ENCODE measurements around the gene CDIPT.

CDIPT gene

GRCh38 chr16:29824589-29825144 is 38.4 kb downstream of the CDIPT start:
- no peak for DNase-seq

- DNase-seq: no peak
Observed at GRCh38 chr16:29821643-29822115, 41.3 kb downstream of the CDIPT start.

DNA sequence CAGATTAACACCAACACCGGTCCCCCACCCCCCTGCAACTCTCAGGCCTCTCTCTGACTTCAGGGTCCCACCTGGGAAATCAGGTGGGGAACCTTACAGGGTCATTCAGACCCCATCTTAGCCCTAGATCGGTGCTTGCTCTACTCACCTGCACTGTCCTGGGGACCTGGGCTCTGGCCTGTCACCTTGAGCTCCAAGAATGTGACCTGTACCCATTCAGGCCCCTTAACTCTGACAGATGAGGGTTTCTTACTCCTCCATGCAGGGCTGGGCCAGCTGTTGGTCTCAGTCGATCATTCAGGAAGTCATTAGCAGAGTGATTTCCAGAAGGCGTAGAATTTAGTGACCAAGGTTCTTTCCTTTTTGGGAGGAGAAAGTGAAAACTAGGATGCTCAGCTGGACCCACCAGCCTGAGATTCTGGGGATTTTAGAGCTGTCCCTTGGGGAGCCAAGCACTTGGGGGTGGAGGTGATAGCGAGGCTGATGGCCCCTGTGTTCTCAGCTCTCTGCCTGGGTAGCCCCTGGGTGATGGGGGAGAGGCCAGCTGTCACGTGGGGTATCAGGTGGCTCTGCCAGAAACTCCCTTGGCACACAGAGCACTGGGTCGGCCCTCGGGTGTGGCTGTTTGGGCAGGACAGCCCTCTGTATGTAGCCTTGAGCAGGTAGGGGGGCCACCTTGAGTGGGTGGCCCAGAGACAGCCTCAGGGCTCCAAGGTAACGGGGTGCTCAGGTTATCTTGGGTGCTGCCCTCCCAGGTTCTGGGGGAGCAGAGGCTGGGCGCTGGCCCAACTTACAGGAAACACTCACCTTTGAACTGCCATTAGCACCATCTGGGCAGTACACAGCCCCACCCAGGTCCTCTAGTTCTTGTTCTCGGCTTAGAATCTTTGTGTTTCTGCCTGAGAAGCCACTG is 42.0 kb downstream of the CDIPT start:
- DNase-seq: peak; percentile 42

- peak; percentile 36 for DNase-seq
Observed at GRCh38 chr16:29820271-29820701, 42.7 kb downstream of the CDIPT start, which contains the start of gene MVP. TSS of gene MVP (plus strand) at chr16:29820462. CDS start at chr16:29830550, 10,088 bp downstream.

DNA sequence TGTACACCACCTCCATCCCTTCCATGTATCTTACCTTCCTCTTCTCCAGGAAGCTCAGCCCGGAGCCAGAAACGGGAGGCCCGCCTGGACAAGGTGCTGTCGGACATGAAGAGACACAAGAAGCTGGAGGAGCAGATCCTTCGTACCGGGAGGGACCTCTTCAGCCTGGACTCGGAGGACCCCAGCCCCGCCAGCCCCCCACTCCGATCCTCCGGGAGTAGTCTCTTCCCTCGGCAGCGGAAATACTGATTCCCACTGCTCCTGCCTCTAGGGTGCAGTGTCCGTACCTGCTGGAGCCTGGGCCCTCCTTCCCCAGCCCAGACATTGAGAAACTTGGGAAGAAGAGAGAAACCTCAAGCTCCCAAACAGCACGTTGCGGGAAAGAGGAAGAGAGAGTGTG is 43.5 kb downstream of the CDIPT start:
- DNase-seq: no peak

DNA sequence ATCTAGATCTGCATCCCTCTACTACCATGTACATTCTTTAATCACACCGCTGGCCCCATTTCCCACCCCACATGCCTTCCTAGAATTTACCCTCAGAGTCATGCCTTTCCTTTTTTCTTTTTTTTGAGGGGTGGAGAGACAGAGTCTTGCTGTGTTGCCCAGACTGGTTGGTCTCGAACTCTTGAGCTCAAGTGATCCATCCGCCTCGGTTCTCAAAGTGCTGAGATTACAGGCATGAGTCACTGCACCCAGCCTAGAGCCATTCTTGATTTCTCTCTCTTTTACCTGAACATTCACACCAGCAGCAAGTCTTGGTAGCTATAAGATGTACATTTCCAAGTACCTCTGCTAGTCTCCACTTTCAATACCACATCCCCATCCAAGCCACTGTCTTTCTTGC is 44.9 kb downstream of the CDIPT start:
- no peak for DNase-seq

GRCh38 chr16:29816694-29817441 is 46.2 kb downstream of the CDIPT start:
- DNase-seq: peak; percentile 58

GRCh38 chr16:29815793-29816693 is 47.0 kb downstream of the CDIPT start, which contains the start of gene PAGR1:
TSS of gene PAGR1 (plus strand) at chr16:29816152. CDS start at chr16:29816526, 374 bp downstream.
- peak; percentile 97 for DNase-seq

GRCh38 chr16:29815032-29815721 is 47.8 kb downstream of the CDIPT start:
- DNase-seq: peak; percentile 64

- no peak for DNase-seq
Observed at GRCh38 chr16:29814592-29814991, 48.4 kb downstream of the CDIPT start.

DNA sequence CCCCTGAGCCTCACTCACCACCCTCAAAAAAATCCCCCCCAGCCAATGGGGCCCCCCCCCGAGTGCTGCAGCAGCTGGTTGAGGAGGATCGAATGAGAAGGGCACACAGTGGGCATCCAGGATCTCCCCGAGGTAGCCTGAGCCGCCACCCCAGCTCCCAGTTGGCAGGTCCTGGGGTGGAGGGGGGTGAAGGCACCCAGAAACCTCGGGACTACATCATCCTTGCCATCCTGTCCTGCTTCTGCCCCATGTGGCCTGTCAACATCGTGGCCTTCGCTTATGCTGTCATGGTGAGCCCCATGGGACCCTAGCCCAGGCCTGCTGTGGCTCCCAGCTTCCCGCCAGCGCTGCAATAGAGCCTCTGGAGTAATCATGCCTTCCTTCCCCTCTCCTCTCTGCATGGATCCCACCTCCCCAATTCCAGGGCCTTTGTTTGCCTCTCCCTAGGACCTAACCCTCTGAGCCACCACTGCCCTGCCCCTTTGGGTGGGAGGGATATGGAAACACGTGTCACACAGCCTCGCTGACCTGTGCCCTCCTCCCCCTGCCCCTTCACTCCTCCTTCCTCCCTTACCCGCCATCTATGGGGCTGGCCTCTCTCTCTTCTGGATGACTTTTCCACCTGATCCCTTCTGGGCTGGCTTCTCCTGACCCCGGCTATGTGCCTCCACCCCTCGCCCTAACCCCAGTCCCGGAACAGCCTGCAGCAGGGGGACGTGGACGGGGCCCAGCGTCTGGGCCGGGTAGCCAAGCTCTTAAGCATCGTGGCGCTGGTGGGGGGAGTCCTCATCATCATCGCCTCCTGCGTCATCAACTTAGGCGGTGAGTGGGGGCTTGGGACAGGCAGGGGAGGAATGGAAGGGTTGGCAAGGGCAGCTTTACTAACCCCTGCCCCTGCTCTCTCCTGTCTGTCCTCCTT is 49.1 kb downstream of the CDIPT start:
- DNase-seq: no peak

- no peak for DNase-seq
Observed at GRCh38 chr16:29812754-29813643, 50.0 kb downstream of the CDIPT start.

GRCh38 chr16:29811896-29812665 is 50.9 kb downstream of the CDIPT start, which contains the start of gene PRRT2:
TSS of gene PRRT2 (plus strand) at chr16:29812193. CDS start at chr16:29813055, 862 bp downstream.
- peak; percentile 49 for DNase-seq

GRCh38 chr16:29811170-29811895 is 51.7 kb downstream of the CDIPT start:
- DNase-seq: peak; percentile 72

- DNase-seq: no peak
Observed at GRCh38 chr16:29810699-29811169, 52.3 kb downstream of the CDIPT start.

DNA sequence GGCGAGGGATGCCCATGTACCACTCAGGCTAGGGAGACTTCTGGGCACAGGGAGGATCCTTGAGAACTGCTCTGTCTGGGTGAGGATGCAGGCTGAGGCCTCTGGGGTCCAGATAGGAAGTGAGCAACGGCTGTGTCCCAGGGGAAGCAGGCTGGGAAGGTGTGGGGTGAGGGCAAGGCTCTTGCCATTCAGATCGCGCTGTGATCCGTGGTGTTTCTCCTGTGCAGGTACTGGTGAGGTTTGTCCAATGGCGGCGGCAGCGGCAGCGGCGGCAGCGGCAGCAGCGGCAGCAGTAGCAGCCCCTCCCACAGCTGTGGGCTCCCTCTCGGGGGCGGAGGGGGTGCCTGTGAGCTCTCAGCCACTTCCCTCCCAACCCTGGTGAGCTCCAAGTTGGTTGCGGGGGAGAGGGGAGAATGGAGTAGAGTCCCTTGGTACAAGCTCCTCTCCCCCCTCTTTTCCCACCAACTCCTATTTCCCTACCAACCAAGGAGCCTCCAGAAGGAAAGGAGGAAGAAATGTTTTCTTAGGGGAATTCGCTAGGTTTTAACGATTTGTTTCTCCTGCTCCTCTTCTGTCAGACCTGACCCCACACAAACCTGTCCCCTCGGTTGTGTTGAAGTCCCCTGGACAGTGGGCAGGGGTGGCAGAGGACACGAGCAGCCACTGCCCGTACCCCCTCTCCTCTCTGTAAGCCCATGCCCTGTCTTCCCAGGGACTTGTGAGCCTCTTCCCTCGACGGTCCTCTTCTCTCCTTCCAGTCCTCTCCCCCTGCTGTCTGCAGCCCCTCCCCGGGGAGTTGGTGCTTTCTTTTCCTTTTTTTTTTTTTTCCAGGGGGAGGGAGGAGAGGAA is 53.0 kb downstream of the CDIPT start:
- peak; percentile 34 for DNase-seq

All from stimulated activated naive CD4-positive, alpha-beta T cell treated with Interleukin-2 at 50 U/mL for 16 hours (primary cell).